ENCODE measurements around the gene SEMA3E. TPM values are rescaled to one million over a fixed set of nuclear protein-coding genes. Genes with fewer than 3 reads are reported as not detected.

SEMA3E gene
- total and polyA plus RNA-seq, 4 donors: 1.0 to 23.5 (median 3.1) TPM

- DNase-seq (no peak), ATAC-seq (ENCODE audit: insufficient read depth, low FRiP score) (no peak)
- Histone ChIP-seq H3K27me3 (ENCODE audit: control insufficient read depth in 3 of 3, insufficient read depth in 3 of 3, low read length in 2 of 3) (no peaks in the 10 kb centered on the region), H3K36me3 (ENCODE audit: control insufficient read depth in 4 of 4, insufficient read depth in 4 of 4, low read length in 4 of 4) (no peaks in the 10 kb centered on the region), H3K27ac (ENCODE audit: low read depth in 1 of 2, low read length in 1 of 2) (no peak overlapping the region), H3K9ac (ENCODE audit: insufficient read depth in 1 of 2, low read length in 2 of 2) (no peak overlapping the region), H3K4me1 (ENCODE audit: control insufficient read depth in 5 of 5, insufficient read depth in 5 of 5, low read length in 5 of 5) (no peaks in the 10 kb centered on the region), H3K4me3 (no peak overlapping the region), H3K9me3 (ENCODE audit: control insufficient read depth in 4 of 4, insufficient read depth in 3 of 4, low read length in 3 of 4) (no peaks in the 10 kb centered on the region)
- WGBS, 2 donors: 86 to 91% methylated on average over 2 of the region's 2 CpGs
- TF ChIP-seq, protein P1, sequence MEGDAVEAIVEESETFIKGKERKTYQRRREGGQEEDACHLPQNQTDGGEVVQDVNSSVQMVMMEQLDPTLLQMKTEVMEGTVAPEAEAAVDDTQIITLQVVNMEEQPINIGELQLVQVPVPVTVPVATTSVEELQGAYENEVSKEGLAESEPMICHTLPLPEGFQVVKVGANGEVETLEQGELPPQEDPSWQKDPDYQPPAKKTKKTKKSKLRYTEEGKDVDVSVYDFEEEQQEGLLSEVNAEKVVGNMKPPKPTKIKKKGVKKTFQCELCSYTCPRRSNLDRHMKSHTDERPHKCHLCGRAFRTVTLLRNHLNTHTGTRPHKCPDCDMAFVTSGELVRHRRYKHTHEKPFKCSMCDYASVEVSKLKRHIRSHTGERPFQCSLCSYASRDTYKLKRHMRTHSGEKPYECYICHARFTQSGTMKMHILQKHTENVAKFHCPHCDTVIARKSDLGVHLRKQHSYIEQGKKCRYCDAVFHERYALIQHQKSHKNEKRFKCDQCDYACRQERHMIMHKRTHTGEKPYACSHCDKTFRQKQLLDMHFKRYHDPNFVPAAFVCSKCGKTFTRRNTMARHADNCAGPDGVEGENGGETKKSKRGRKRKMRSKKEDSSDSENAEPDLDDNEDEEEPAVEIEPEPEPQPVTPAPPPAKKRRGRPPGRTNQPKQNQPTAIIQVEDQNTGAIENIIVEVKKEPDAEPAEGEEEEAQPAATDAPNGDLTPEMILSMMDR (IDR thresholded peaks at IDR 0.05; ENCODE audit: control extremely low read depth, extremely low read depth): no peak
Observed at GRCh38 chr7:83502636-83503035, 146.3 kb downstream of the SEMA3E start.

DNA sequence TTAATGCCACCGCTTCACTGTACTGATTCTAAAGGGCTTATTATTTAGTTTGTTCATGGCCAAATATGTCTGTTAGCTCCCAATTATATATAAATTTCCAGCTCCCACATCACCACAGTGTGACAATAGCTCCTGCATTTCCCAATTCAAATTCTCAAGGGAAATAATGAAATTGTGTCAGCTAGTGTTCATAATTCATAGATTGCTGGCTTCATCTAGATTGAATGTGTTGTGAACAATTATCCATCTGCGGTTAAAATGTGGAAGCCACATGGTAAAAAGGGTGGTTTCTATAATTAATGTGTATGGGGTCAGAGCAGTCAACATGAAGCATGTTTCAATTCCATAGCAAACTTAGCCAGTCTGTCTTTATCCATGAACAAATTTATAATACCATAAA, 154.3 kb downstream of the SEMA3E start:
- no peaks in the 10 kb centered on the region for H3K36me3 ChIP-seq (ENCODE audit: control insufficient read depth in 4 of 4, insufficient read depth in 4 of 4, low read length in 4 of 4)
- H3K4me1 ChIP-seq (ENCODE audit: control insufficient read depth in 5 of 5, insufficient read depth in 5 of 5, low read length in 5 of 5): no peaks in the 10 kb centered on the region
- peak in 1 of 3 donors; percentile 20 for DNase-seq
- 88% methylated on average over 2 of the region's 2 CpGs for WGBS, 2 donors
- H3K27ac ChIP-seq (ENCODE audit: low read depth in 1 of 2, low read length in 1 of 2): no peak overlapping the region
- H3K27me3 ChIP-seq (ENCODE audit: control insufficient read depth in 3 of 3, insufficient read depth in 3 of 3, low read length in 2 of 3): no peaks in the 10 kb centered on the region
- H3K9me3 ChIP-seq (ENCODE audit: control insufficient read depth in 4 of 4, insufficient read depth in 3 of 4, low read length in 3 of 4): no peaks in the 10 kb centered on the region
- H3K9ac ChIP-seq (ENCODE audit: insufficient read depth in 1 of 2, low read length in 2 of 2): no peak overlapping the region
- no peak overlapping the region for H3K4me3 ChIP-seq
- TF ChIP-seq, protein P1 (IDR thresholded peaks at IDR 0.05; ENCODE audit: control extremely low read depth, extremely low read depth): no peak
- no peak for ATAC-seq (ENCODE audit: insufficient read depth, low FRiP score)

DNA sequence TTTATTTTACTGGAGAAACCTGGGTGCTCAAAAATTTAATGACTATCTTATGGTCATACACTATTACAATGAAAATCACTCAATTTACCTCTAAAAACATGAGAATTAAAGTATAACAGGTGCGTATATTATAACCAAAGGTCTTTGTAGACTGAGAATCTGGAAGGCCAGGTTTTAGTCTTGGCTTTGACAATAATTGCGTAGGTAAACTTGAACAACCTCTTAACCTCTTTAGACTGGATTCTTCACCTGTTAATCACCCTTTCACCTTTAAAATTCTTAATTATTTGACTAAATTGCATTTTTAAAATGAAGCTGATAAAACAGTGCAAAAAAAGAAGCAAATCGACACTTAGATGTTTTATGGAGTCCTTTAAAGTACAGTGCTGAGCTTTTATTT, 156.1 kb downstream of the SEMA3E start:
- TF ChIP-seq, protein P1 (IDR thresholded peaks at IDR 0.05; ENCODE audit: control extremely low read depth, extremely low read depth): no peak
- Histone ChIP-seq H3K9me3 (ENCODE audit: control insufficient read depth in 4 of 4, insufficient read depth in 3 of 4, low read length in 3 of 4) (no peaks in the 10 kb centered on the region), H3K4me3 (no peak overlapping the region), H3K4me1 (ENCODE audit: control insufficient read depth in 5 of 5, insufficient read depth in 5 of 5, low read length in 5 of 5) (no peaks in the 10 kb centered on the region), H3K9ac (ENCODE audit: insufficient read depth in 1 of 2, low read length in 2 of 2) (no peak overlapping the region), H3K36me3 (ENCODE audit: control insufficient read depth in 4 of 4, insufficient read depth in 4 of 4, low read length in 4 of 4) (no peaks in the 10 kb centered on the region), H3K27me3 (ENCODE audit: control insufficient read depth in 3 of 3, insufficient read depth in 3 of 3, low read length in 2 of 3) (no peaks in the 10 kb centered on the region), H3K27ac (ENCODE audit: low read depth in 1 of 2, low read length in 1 of 2) (no peak overlapping the region)
- 64 to 75% methylated on average over 3 of the region's 3 CpGs for WGBS, 2 donors
- DNase-seq (no peak), ATAC-seq (ENCODE audit: insufficient read depth, low FRiP score) (no peak)

DNA sequence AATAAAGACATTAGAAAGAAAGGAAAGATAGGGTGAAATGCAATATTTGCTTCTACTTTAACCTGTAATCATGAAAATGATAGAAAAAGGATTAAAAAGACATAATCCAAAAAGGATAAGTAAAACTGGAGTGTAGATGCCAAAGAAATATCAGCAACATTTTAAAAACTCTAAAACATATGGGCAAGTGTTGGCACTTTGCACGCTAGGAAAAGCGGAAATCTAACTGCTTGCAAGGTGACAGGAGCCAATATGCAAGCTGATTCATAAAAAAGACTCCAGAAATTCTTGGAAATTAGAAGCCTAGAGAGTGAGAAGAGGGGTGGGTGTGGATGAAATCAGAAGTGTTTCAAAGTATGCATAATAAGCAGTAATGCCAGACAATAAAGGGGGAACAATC, 161.1 kb downstream of the SEMA3E start:
- no peaks in the 10 kb centered on the region for H3K4me1 ChIP-seq (ENCODE audit: control insufficient read depth in 5 of 5, insufficient read depth in 5 of 5, low read length in 5 of 5)
- TF ChIP-seq, protein P1 (IDR thresholded peaks at IDR 0.05; ENCODE audit: control extremely low read depth, extremely low read depth): no peak
- H3K4me3 ChIP-seq: no peak overlapping the region
- H3K27ac ChIP-seq (ENCODE audit: low read depth in 1 of 2, low read length in 1 of 2): no peak overlapping the region
- no peak overlapping the region for H3K9ac ChIP-seq (ENCODE audit: insufficient read depth in 1 of 2, low read length in 2 of 2)
- H3K9me3 ChIP-seq (ENCODE audit: control insufficient read depth in 4 of 4, insufficient read depth in 3 of 4, low read length in 3 of 4): no peaks in the 10 kb centered on the region
- 86 to 89% methylated on average over 2 of the region's 2 CpGs for WGBS, 2 donors
- DNase-seq: no peak
- H3K27me3 ChIP-seq (ENCODE audit: control insufficient read depth in 3 of 3, insufficient read depth in 3 of 3, low read length in 2 of 3): no peaks in the 10 kb centered on the region
- ATAC-seq (ENCODE audit: insufficient read depth, low FRiP score): no peak
- H3K36me3 ChIP-seq (ENCODE audit: control insufficient read depth in 4 of 4, insufficient read depth in 4 of 4, low read length in 4 of 4): no peaks in the 10 kb centered on the region

All from lung (tissue), 12 donors.